SU-DHL-6 (cell line): ENCODE results near the gene ATP8A2.

Source experiments
- H2AFZ ChIP-seq: fragments of 200-600 bp; sonication (generic); 2 replicates; pipeline ENCODE4 v1.6.1; 2014; ENCODE audit warnings: low read depth, mild to moderate bottlenecking, moderate library complexity, mixed read lengths, antibody characterized with exemption, low read length; ENCODE audit not compliant: severe bottlenecking
- H3F3A ChIP-seq: fragments of 200-600 bp; shearing (Covaris generic); 2 replicates; pipeline ENCODE4 v1.6.0; 2016; ENCODE audit warnings: antibody characterized with exemption, mild to moderate bottlenecking; ENCODE audit not compliant: insufficient read depth
- H3K27ac ChIP-seq: fragments of 200-600 bp; sonication (generic); 2 replicates; pipeline ENCODE4 v1.5.1; 2016; ENCODE audit warnings: low read depth, mild to moderate bottlenecking, low read length, moderate library complexity, mixed read lengths
- H3K27me3 ChIP-seq: fragments of 200-600 bp; sonication (generic), shearing (Covaris generic); 2 replicates; pipeline ENCODE4 v1.6.0; 2014; ENCODE audit warnings: mild to moderate bottlenecking, low read length
- H3K36me3 ChIP-seq: fragments of 200-600 bp; sonication (generic); 2 replicates; pipeline ENCODE4 v1.6.1; 2014; ENCODE audit warnings: mild to moderate bottlenecking, low read length, mixed read lengths
- H3K4me2 ChIP-seq: fragments of 300-600, 200-600 bp; shearing (Covaris generic), sonication (generic); 2 replicates; pipeline ENCODE4 v1.6.0; 2014; ENCODE audit warnings: low read length, low read depth, mild to moderate bottlenecking; ENCODE audit not compliant: poor library complexity, severe bottlenecking
- H3K4me3 ChIP-seq: fragments of 200-600 bp; sonication (generic); 2 replicates; pipeline ENCODE4 v1.5.1; 2014; ENCODE audit warnings: antibody characterized with exemption, low read length, mild to moderate bottlenecking, mixed read lengths; ENCODE audit not compliant: insufficient read depth, poor library complexity, severe bottlenecking
- H3K79me2 ChIP-seq: fragments of 200-600 bp; sonication (generic); 2 replicates; pipeline ENCODE4 v1.6.1; 2014; ENCODE audit warnings: mild to moderate bottlenecking, low read length, moderate library complexity; ENCODE audit not compliant: insufficient read depth
- H3K9ac ChIP-seq: fragments of 200-600 bp; sonication (generic); 2 replicates; pipeline ENCODE4 v1.7.0; 2014; ENCODE audit warnings: mild to moderate bottlenecking, low read length
- H3K9me2 ChIP-seq: fragments of 200-600 bp; sonication (generic); replicated peaks from 2 replicates; pipeline ENCODE4 v1.6.1; 2014; ENCODE audit warnings: low read length; ENCODE audit not compliant: insufficient read depth
- H3K9me3 ChIP-seq: fragments of 200-600 bp; sonication (generic); 2 replicates; pipeline ENCODE4 v1.6.1; 2014; ENCODE audit warnings: low read length, mixed read lengths; ENCODE audit not compliant: insufficient read depth
- H4K20me1 ChIP-seq: fragments of 200-600 bp; sonication (generic); 2 replicates; pipeline ENCODE4 v1.6.1; 2014; ENCODE audit warnings: low read depth, mild to moderate bottlenecking, antibody characterized with exemption, low read length, moderate library complexity, mixed read lengths
- CTCF ChIP-seq: fragments of 200-600 bp; sonication (generic); IDR thresholded peaks from one replicate; pipeline ENCODE4 v1.5.1; 2017; ENCODE audit warnings: antibody characterized with exemption, mild to moderate bottlenecking, low read length, moderate library complexity; ENCODE audit not compliant: insufficient read depth, poor library complexity, severe bottlenecking
- EZH2phosphoT487 ChIP-seq: fragments of 200-600 bp; sonication (generic), shearing (Covaris generic); conservative IDR thresholded peaks from 2 replicates; pipeline ENCODE4 v1.6.1; 2018; ENCODE audit warnings: mild to moderate bottlenecking, antibody characterized with exemption, low read length, moderate library complexity, mixed read lengths

ATP8A2 gene

DNA sequence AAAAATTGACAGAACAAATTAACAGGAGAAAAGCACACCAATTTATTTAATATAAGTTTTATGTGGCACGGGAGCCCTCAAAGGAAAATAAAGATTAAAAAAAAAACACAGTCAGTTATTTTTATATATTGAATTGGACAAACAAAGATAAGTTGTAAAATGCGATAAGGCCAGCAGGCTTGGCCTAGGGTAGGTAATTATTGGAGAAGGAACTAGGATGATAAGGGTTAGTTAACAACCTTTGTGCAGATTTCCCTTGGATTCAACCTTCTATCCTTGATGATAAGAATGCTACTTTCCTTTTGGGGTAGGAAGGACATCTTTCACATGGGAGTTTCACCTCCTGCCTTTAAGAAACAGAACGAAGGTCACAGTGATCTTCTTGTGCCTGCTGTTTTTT, 427.2 kb downstream of the ATP8A2 start:
- Histone ChIP-seq H4K20me1 (no peaks in the 10 kb centered on the region), H3K36me3 (no peaks in the 10 kb centered on the region), H3K27me3 (no peaks in the 10 kb centered on the region), H3K4me2 (no peak overlapping the region), H3K79me2 (no peaks in the 10 kb centered on the region), H3K4me3 (no peak overlapping the region), H3K27ac (no peak overlapping the region), H3K9me2 (no peaks in the 10 kb centered on the region), H2AFZ (no peak overlapping the region), H3F3A (no peaks in the 10 kb centered on the region), H3K9ac (no peak overlapping the region), H3K9me3 (no peaks in the 10 kb centered on the region)
- no peak for TF ChIP-seq EZH2phosphoT487
- no peak for TF ChIP-seq CTCF

- no peak for TF ChIP-seq EZH2phosphoT487
- no peak for TF ChIP-seq CTCF
These were observed 428.7 kb downstream of the ATP8A2 start for GRCh38 chr13:25800523-25800922.

DNA sequence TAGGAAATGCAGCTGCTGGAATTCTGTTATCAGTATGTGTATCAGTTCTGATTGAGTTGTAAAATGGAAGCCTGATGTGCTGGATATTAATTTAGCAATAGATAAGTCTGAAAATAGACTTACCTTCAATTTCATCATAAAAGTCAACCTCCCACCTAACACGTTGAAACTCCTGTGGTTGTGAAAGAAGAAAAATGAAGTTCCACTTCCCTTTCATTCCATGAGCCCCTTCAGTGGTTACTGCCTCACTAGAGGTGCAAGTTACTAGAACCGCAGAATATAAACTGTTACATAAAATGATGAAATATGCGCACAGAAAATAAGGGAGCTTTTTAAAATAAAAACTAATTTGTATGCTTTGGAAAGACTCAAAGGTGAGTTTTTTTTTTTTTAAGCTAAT, 430.8 kb downstream of the ATP8A2 start:
- no peaks in the 10 kb centered on the region for H4K20me1 ChIP-seq
- H3K4me3 ChIP-seq, result no peak overlapping the region
- no peak overlapping the region for H2AFZ ChIP-seq
- H3K9me2 ChIP-seq, result no peaks in the 10 kb centered on the region
- no peak for TF ChIP-seq CTCF
- H3K79me2 ChIP-seq, result no peaks in the 10 kb centered on the region
- H3K9me3 ChIP-seq, result no peaks in the 10 kb centered on the region
- no peaks in the 10 kb centered on the region for H3F3A ChIP-seq
- H3K4me2 ChIP-seq, result no peak overlapping the region
- H3K9ac ChIP-seq, result no peak overlapping the region
- no peaks in the 10 kb centered on the region for H3K36me3 ChIP-seq
- no peak overlapping the region for H3K27ac ChIP-seq
- H3K27me3 ChIP-seq, result no peaks in the 10 kb centered on the region

More at GRCh38 chr13:25800523-25800922, 428.7 kb downstream of the ATP8A2 start:
- H3K27me3 ChIP-seq, result no peaks in the 10 kb centered on the region
- H3K27ac ChIP-seq, result no peak overlapping the region
- H3K4me3 ChIP-seq, result no peak overlapping the region
- H3K9me2 ChIP-seq, result no peaks in the 10 kb centered on the region
- no peaks in the 10 kb centered on the region for H3K9me3 ChIP-seq
- no peaks in the 10 kb centered on the region for H4K20me1 ChIP-seq
- H3F3A ChIP-seq, result no peaks in the 10 kb centered on the region
- no peak overlapping the region for H3K4me2 ChIP-seq
- no peaks in the 10 kb centered on the region for H3K36me3 ChIP-seq
- no peak overlapping the region for H3K9ac ChIP-seq
- H2AFZ ChIP-seq, result no peak overlapping the region
- no peaks in the 10 kb centered on the region for H3K79me2 ChIP-seq

DNA sequence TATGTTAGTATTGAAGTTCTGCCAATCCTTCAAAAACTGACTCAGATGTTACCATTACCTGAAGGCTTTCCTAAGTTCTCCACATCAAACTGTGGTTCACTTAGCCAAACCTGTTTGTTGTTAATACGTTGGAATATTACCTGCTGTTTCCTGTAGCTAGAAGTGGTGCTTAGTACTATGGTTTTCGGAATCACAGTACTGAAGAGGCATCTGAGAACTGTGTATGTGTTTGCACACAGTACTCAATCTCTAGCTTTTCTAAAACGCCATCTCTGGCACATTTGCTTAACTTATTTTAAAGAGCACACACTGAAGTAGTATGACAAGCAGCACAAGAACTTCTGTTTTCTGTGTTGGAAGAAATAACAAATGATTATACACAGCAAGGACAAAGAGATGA, 431.9 kb downstream of the ATP8A2 start:
- Histone ChIP-seq H3K27ac (no peak overlapping the region), H3K4me3 (no peak overlapping the region), H3K9me3 (no peaks in the 10 kb centered on the region), H3F3A (no peaks in the 10 kb centered on the region), H3K9ac (no peak overlapping the region), H3K79me2 (no peaks in the 10 kb centered on the region), H3K36me3 (no peaks in the 10 kb centered on the region), H3K4me2 (no peak overlapping the region), H2AFZ (no peak overlapping the region), H3K27me3 (no peaks in the 10 kb centered on the region), H3K9me2 (no peaks in the 10 kb centered on the region), H4K20me1 (no peaks in the 10 kb centered on the region)
- no peak for TF ChIP-seq EZH2phosphoT487
